Psoas muscle (tissue), 8 donors: ENCODE results near the gene TRRAP. TPM values are rescaled to one million over a fixed set of nuclear protein-coding genes. Genes with fewer than 3 reads are reported as not detected.

ENCODE experiments used
- ATAC-seq, 4 donors: fragments of 200-7000 bp; cut with Tn5 transposase; one replicate each; pipeline ENCODE4 v1.9.1; 2020; ENCODE audit warnings: moderate library complexity in 3 of 4, mild to moderate bottlenecking in 2 of 4
- DNase-seq, 2 donors: peaks; one replicate each; pipeline ENCODE4 v3.0.0-alpha.2; 2020
- H3K27ac ChIP-seq: fragments of 200-600 bp; one replicate; pipeline ENCODE4 v1.8.0; 2022
- H3K27me3 ChIP-seq, 3 donors: fragments of 200-600 bp in 1 of 3; one replicate each; pipeline versions ENCODE4 v1.6.1 to v1.8.0; 2013 to 2022; ENCODE audit warnings: low read length in 2 of 3, mild to moderate bottlenecking in 2 of 3, moderate library complexity in 1 of 3; ENCODE audit not compliant: insufficient read depth in 3 of 3
- H3K36me3 ChIP-seq, 2 donors: fragments of 200-600 bp in 1 of 2; one replicate each; pipeline versions ENCODE4 v1.6.1 to v1.8.0; 2013 to 2022; ENCODE audit warnings: low read depth in 1 of 2, mild to moderate bottlenecking in 1 of 2, moderate library complexity in 1 of 2; ENCODE audit not compliant: insufficient read depth in 1 of 2
- H3K4me1 ChIP-seq: fragments of 200-600 bp; one replicate; pipeline ENCODE4 v1.8.0; 2022
- H3K4me3 ChIP-seq: fragments of 200-600 bp; one replicate; pipeline ENCODE4 v1.8.0; 2022; ENCODE audit warnings: mild to moderate bottlenecking
- H3K9me3 ChIP-seq: fragments of 200-600 bp; one replicate; pipeline ENCODE4 v1.8.0; 2022
- WGBS, 3 donors: extraction: QIAGEN DNeasy Blood & Tissue Kit; methylation state at CpG; one replicate each; pipeline versions ENCODE4 v1.1.6 to v1.1.7; 2013; 5-methylcytosine and 5-hydroxymethylcytosine counted together
- intact Hi-C, 2 donors: fragments of 100-400 bp; cut with DNase I; formaldehyde crosslinking; loops; one replicate each; pipeline versions ENCODE4 v1.11.0 to v1.14.2; 2022
- polyA plus RNA-seq, 3 donors: library from polyadenylated mRNA; stranded (reverse); fragments of 200-250 nt; gene quantifications; one replicate each; pipeline ENCODE4 v1.2.3, GENCODE V29; 2013
- total RNA-seq, 4 donors: library from RNA; stranded (reverse); fragmentation: NEBNext Ultra II Directional in 2 of 4; extraction: Animal tissue kit (Norgen Biotek cat#: 25700) in 2 of 4; gene quantifications; one replicate each; pipeline versions ENCODE4 v1.2.1 to v1.2.4, GENCODE V29; 2021 to 2023
- TF ChIP-seq, protein P1 (sequence below): fragments of 200-600 bp; IDR thresholded peaks from one replicate; pipeline ENCODE4 v1.8.0; 2022; ENCODE audit warnings: antibody characterized with exemption
- donor health status: healthy with polysubstance abuse.
- donor health status: DM: no; HTN: no; CAD: no; lungs with moderate emphysema.
- donor health status: Bipolar disorder and iron deficiency.
- donor health status: healthy.
- donor health status: DM: yes; HTN: yes; CAD: no.
- donor health status: DM: no; HTN: no; CAD: no.
- donor health status: DM: no; HTN: no; CAD: no.
- donor health status: DM: yes; HTN: yes; CAD: no.

Gene TRRAP
- total and polyA plus RNA-seq, 7 donors = 3.8 to 21.3 (median 13.3) TPM

- H3K36me3 ChIP-seq = peaks cover 0 to 96% of the 10 kb centered on the region in 2 donors
- no peak overlapping the region for H3K27ac ChIP-seq
- no peaks in the 10 kb centered on the region for H3K4me1 ChIP-seq
- H3K4me3 ChIP-seq = no peak overlapping the region
- DNase-seq (no peak), ATAC-seq (no peak)
- TF ChIP-seq, protein P1, sequence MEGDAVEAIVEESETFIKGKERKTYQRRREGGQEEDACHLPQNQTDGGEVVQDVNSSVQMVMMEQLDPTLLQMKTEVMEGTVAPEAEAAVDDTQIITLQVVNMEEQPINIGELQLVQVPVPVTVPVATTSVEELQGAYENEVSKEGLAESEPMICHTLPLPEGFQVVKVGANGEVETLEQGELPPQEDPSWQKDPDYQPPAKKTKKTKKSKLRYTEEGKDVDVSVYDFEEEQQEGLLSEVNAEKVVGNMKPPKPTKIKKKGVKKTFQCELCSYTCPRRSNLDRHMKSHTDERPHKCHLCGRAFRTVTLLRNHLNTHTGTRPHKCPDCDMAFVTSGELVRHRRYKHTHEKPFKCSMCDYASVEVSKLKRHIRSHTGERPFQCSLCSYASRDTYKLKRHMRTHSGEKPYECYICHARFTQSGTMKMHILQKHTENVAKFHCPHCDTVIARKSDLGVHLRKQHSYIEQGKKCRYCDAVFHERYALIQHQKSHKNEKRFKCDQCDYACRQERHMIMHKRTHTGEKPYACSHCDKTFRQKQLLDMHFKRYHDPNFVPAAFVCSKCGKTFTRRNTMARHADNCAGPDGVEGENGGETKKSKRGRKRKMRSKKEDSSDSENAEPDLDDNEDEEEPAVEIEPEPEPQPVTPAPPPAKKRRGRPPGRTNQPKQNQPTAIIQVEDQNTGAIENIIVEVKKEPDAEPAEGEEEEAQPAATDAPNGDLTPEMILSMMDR = no peak
- H3K9me3 ChIP-seq = no peaks in the 10 kb centered on the region
- intact Hi-C loops = no loop called here
- WGBS, 3 donors = 52 to 76% (median 58%) methylated on average over 3 of the region's 3 CpGs
- no peaks in the 10 kb centered on the region for H3K27me3 ChIP-seq
These were observed 119.5 kb downstream of the TRRAP start for GRCh38 chr7:98997846-98998245.

GRCh38 chr7:98998821-98999725, 120.7 kb downstream of the TRRAP start:
- Histone ChIP-seq H3K27ac (no peak overlapping the region), H3K9me3 (no peaks in the 10 kb centered on the region), H3K27me3 (no peaks in the 10 kb centered on the region), H3K36me3 (peaks cover 0 to 95% of the 10 kb centered on the region in 2 donors), H3K4me1 (no peaks in the 10 kb centered on the region), H3K4me3 (no peak overlapping the region)
- DNase-seq (no peak), ATAC-seq (no peak)
- WGBS, 3 donors = 72 to 83% (median 82%) methylated on average over 10 of the region's 10 CpGs
- TF ChIP-seq, protein P1 = no peak
- intact Hi-C loops = no loop called here

GRCh38 chr7:99000196-99000903, 122.0 kb downstream of the TRRAP start:
- Histone ChIP-seq H3K27ac (no peak overlapping the region), H3K9me3 (no peaks in the 10 kb centered on the region), H3K4me1 (no peaks in the 10 kb centered on the region), H3K4me3 (no peak overlapping the region), H3K27me3 (no peaks in the 10 kb centered on the region), H3K36me3 (peaks cover 0 to 95% of the 10 kb centered on the region in 2 donors)
- intact Hi-C loops = no loop called here
- no peak for DNase-seq
- TF ChIP-seq, protein P1 = no peak
- 87 to 95% (median 93%) methylated on average over 20 of the region's 20 CpGs for WGBS, 3 donors
- ATAC-seq = no peak

DNA sequence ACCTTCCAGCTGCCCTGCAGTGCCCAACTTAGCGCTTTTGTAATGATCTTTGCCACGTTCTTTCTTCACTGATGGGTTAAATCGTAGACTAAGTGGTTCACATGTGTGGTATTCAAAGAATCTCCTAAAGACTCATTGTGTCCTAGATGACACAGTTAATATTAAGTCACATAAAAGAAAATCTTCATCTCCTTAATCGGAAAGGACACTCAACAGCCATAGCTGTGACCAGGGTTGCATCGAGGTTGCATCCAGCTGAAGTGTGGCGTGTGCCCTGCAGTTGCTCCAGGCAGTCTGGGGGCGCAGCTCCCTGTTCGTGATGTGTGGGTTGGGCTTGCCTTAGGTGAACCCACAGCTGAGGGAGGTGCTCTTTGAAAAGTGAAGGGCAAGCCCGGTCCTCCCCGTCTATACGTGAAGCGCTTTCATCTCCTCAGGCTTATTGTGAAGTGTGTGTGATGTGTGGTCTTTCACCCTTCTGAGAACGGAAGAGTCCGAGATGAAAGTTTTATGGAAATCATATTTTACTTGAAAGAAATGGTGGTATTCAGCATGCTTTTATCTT, 122.7 kb downstream of the TRRAP start:
- TF ChIP-seq, protein P1 = no peak
- DNase-seq = no peak
- intact Hi-C loops = no loop called here
- no peaks in the 10 kb centered on the region for H3K27me3 ChIP-seq
- no peak overlapping the region for H3K27ac ChIP-seq
- 92 to 96% (median 93%) methylated on average over 14 of the region's 14 CpGs for WGBS, 3 donors
- no peak overlapping the region for H3K4me3 ChIP-seq
- H3K9me3 ChIP-seq = no peaks in the 10 kb centered on the region
- ATAC-seq = no peak
- peaks cover 0 to 95% of the 10 kb centered on the region in 2 donors for H3K36me3 ChIP-seq
- H3K4me1 ChIP-seq = no peaks in the 10 kb centered on the region
